H1 (cell line): ENCODE measurements around the gene CRB2. TPM values are rescaled to one million over a fixed set of nuclear protein-coding genes. Genes with fewer than 3 reads are reported as not detected.

Experiments used
- CTCF ChIA-PET: fragments of 300-600 bp; sonication (Branson Sonifier 250); formaldehyde crosslinking; loops from one replicate; lab custom pipeline; 2021; ENCODE audit not compliant: partially characterized antibody; lab: Charles Lee
- POLR2A ChIA-PET: fragments of 300-600 bp; sonication (Branson Sonifier 250); formaldehyde crosslinking; loops from one replicate; lab custom pipeline; 2021; ENCODE audit warnings: inconsistent platforms; ENCODE audit not compliant: partially characterized antibody; lab: Charles Lee
- DNase-seq, 2 experiments: peaks; one replicate each; pipeline versions ENCODE4 v3.0.0 to v3.0.0-alpha.2; 2010 to 2022; ENCODE audit warnings: low spot score in 2 of 2, low read depth in 1 of 2, mixed read lengths in 1 of 2
- FAIRE-seq: peaks from 2 replicates; lab custom pipeline; 2011; peaks lifted over from hg19 to GRCh38; lab: Jason Lieb, UNC
- H2AFZ ChIP-seq: 2 replicates; pipeline ENCODE4 v1.8.1; 2012; ENCODE audit warnings: low read length, inconsistent platforms
- H2AK5ac ChIP-seq: 2 replicates; pipeline ENCODE4 v1.6.1; 2013; ENCODE audit warnings: low read depth, low read length
- H2BK120ac ChIP-seq: replicated peaks from 2 replicates; pipeline ENCODE3; 2013; ENCODE audit warnings: low read depth, low read length, inconsistent platforms
- H2BK12ac ChIP-seq: 2 replicates; pipeline ENCODE4 v1.6.1; 2013; ENCODE audit warnings: low read depth, low read length
- H2BK15ac ChIP-seq: 2 replicates; pipeline ENCODE4 v1.6.1; 2013; ENCODE audit warnings: low read length
- H2BK20ac ChIP-seq: 2 replicates; pipeline ENCODE4 v1.6.1; 2013; ENCODE audit warnings: low read length
- H2BK5ac ChIP-seq: 2 replicates; pipeline ENCODE4 v1.6.1; 2013; ENCODE audit warnings: low read depth, low read length
- H3K14ac ChIP-seq: 2 replicates; pipeline ENCODE4 v1.6.1; 2013; ENCODE audit warnings: inconsistent platforms; ENCODE audit not compliant: insufficient read length
- H3K18ac ChIP-seq: 2 replicates; pipeline ENCODE4 v1.6.1; 2013; ENCODE audit warnings: low read length; ENCODE audit errors: extremely low read depth
- H3K23ac ChIP-seq: 2 replicates; pipeline ENCODE4 v1.6.1; 2013; ENCODE audit warnings: inconsistent platforms; ENCODE audit not compliant: insufficient read length
- H3K23me2 ChIP-seq: 2 replicates; pipeline ENCODE4 v1.6.1; 2013; ENCODE audit warnings: low read depth, low read length
- H3K27ac ChIP-seq: 2 replicates; pipeline ENCODE4 v1.6.1; 2011; ENCODE audit warnings: low read depth, low read length, inconsistent platforms
- H3K27me3 ChIP-seq, 4 experiments: replicated peaks in 1 of 4; 1 replicate in 1 of 4; 2 replicates in 3 of 4; pipeline versions ENCODE4 v1.6.1 to v1.8.1; 2011 to 2013; ENCODE audit warnings: low read length in 3 of 4, mild to moderate bottlenecking in 3 of 4, inconsistent platforms in 2 of 4, mixed read lengths in 2 of 4, moderate library complexity in 1 of 4; ENCODE audit not compliant: control insufficient read depth in 3 of 4, insufficient read depth in 3 of 4; ENCODE audit errors: extremely low read depth in 1 of 4
- H3K36me3 ChIP-seq, 4 experiments: 2 replicates each; pipeline versions ENCODE4 v1.6.1 to v1.8.1; 2011 to 2013; ENCODE audit warnings: mild to moderate bottlenecking in 4 of 4, low read length in 3 of 4, moderate library complexity in 2 of 4, control low read depth in 1 of 4, inconsistent platforms in 1 of 4; ENCODE audit not compliant: insufficient read depth in 4 of 4, control insufficient read depth in 2 of 4
- H3K4ac ChIP-seq: replicated peaks from 2 replicates; pipeline ENCODE3; 2013; ENCODE audit warnings: low read length, low read depth, mixed read lengths, inconsistent platforms; ENCODE audit not compliant: insufficient read length
- H3K4me1 ChIP-seq, 4 experiments: replicated peaks in 1 of 4; 1 replicate in 1 of 4; 2 replicates in 3 of 4; pipeline versions ENCODE4 v1.6.1 to v1.8.1; 2011 to 2013; ENCODE audit warnings: low read length in 3 of 4, inconsistent platforms in 2 of 4, mixed read lengths in 1 of 4; ENCODE audit not compliant: insufficient read depth in 4 of 4, control insufficient read depth in 3 of 4
- H3K4me2 ChIP-seq, 2 experiments: 2 replicates each; pipeline versions ENCODE4 v1.6.1 to v1.8.1; 2011 to 2013; ENCODE audit warnings: low read depth in 2 of 2, low read length in 2 of 2, control low read depth in 1 of 2, inconsistent platforms in 1 of 2, mild to moderate bottlenecking in 1 of 2; ENCODE audit not compliant: insufficient read depth in 1 of 2
- H3K4me3 ChIP-seq, 4 experiments: fragments of 200-600, 300-600 bp in 1 of 4; sonication (generic), shearing (Covaris generic), sonication (Bioruptor Twin) in 1 of 4; 2 replicates each; pipeline versions ENCODE4 v1.5.1 to v1.8.1; 2011 to 2016; ENCODE audit warnings: low read length in 4 of 4, low read depth in 3 of 4, control low read depth in 2 of 4, inconsistent platforms in 2 of 4, mild to moderate bottlenecking in 2 of 4, mixed read lengths in 1 of 4, moderate library complexity in 1 of 4; ENCODE audit not compliant: insufficient read depth in 2 of 4; ENCODE audit errors: extremely low read depth in 1 of 4
- H3K56ac ChIP-seq: replicated peaks from 2 replicates; pipeline ENCODE3; 2013; ENCODE audit warnings: low read depth, mild to moderate bottlenecking, mixed read lengths, low read length, inconsistent platforms; ENCODE audit not compliant: insufficient read length
- H3K79me1 ChIP-seq: 2 replicates; pipeline ENCODE4 v1.6.1; 2013; ENCODE audit warnings: low read depth, low read length, control low read depth
- H3K79me2 ChIP-seq, 2 experiments: 2 replicates each; pipeline versions ENCODE4 v1.6.1 to v1.8.1; 2012 to 2013; ENCODE audit warnings: low read length in 2 of 2, mild to moderate bottlenecking in 2 of 2, inconsistent platforms in 1 of 2; ENCODE audit not compliant: insufficient read depth in 2 of 2, control insufficient read depth in 1 of 2
- H3K9ac ChIP-seq, 4 experiments: replicated peaks in 1 of 4; 1 replicate in 1 of 4; 2 replicates in 3 of 4; pipeline versions ENCODE4 v1.6.1 to v1.8.1; 2011 to 2013; ENCODE audit warnings: low read depth in 3 of 4, low read length in 3 of 4, control low read depth in 2 of 4, mild to moderate bottlenecking in 2 of 4, moderate library complexity in 2 of 4, inconsistent platforms in 1 of 4; ENCODE audit errors: extremely low read depth in 1 of 4
- H3K9me3 ChIP-seq, 2 experiments: 2 replicates each; pipeline versions ENCODE4 v1.6.1 to v1.8.1; 2012 to 2013; ENCODE audit warnings: mild to moderate bottlenecking in 2 of 2, moderate library complexity in 2 of 2, control low read depth in 1 of 2, inconsistent platforms in 1 of 2, low read depth in 1 of 2, low read length in 1 of 2, mixed read lengths in 1 of 2; ENCODE audit not compliant: insufficient read depth in 2 of 2
- H4K20me1 ChIP-seq, 2 experiments: replicated peaks in 1 of 2; 2 replicates each; pipeline versions ENCODE3 to v1.8.1; 2011 to 2013; ENCODE audit warnings: inconsistent platforms in 2 of 2, low read length in 2 of 2, mild to moderate bottlenecking in 1 of 2; ENCODE audit not compliant: insufficient read depth in 2 of 2, control insufficient read depth in 1 of 2
- H4K5ac ChIP-seq: 2 replicates; pipeline ENCODE4 v1.6.1; 2013; ENCODE audit warnings: low read length, low read depth, mixed read lengths, inconsistent platforms; ENCODE audit not compliant: insufficient read length
- H4K8ac ChIP-seq: 2 replicates; pipeline ENCODE4 v1.8.0; 2013; ENCODE audit warnings: mild to moderate bottlenecking, moderate library complexity, low read length, inconsistent platforms; ENCODE audit not compliant: insufficient read depth; ENCODE audit errors: extremely low read depth
- H4K91ac ChIP-seq: replicated peaks from 2 replicates; pipeline ENCODE3; 2013; ENCODE audit warnings: low read length, mixed read lengths, inconsistent platforms; ENCODE audit not compliant: insufficient read length
- CTBP2 ChIP-seq: IDR thresholded peaks from 2 replicates; pipeline ENCODE4 v1.7.0; 2011; ENCODE audit warnings: borderline replicate concordance, mild to moderate bottlenecking, moderate library complexity, mixed read lengths, low read length; ENCODE audit not compliant: insufficient read depth, insufficient read length
- HDAC6 ChIP-seq: IDR thresholded peaks from one replicate; pipeline ENCODE4 v1.7.1; 2012; ENCODE audit warnings: low read depth, mild to moderate bottlenecking, inconsistent platforms, low read length, moderate library complexity
- JUN ChIP-seq: IDR thresholded peaks from 2 replicates; pipeline ENCODE4 v1.6.1; 2011; ENCODE audit warnings: low read depth, mild to moderate bottlenecking, improper control_type of control experiment, low read length
- KDM4A ChIP-seq: IDR thresholded peaks from one replicate; pipeline ENCODE4 v1.7.1; 2012; ENCODE audit warnings: low read depth, mild to moderate bottlenecking, moderate library complexity, low read length, inconsistent platforms; ENCODE audit not compliant: severe bottlenecking
- MAFK ChIP-seq: IDR thresholded peaks from 2 replicates; pipeline ENCODE4 v1.6.1; 2012; ENCODE audit warnings: low read depth, mild to moderate bottlenecking, improper control_type of control experiment, low read length
- POLR2AphosphoS5 ChIP-seq: IDR thresholded peaks from 2 replicates; pipeline ENCODE4 v1.6.1; 2011; ENCODE audit warnings: low read depth, low read length
- RFX5 ChIP-seq: IDR thresholded peaks from 2 replicates; pipeline ENCODE4 v1.6.1; 2011; ENCODE audit warnings: low read depth, low read length, improper control_type of control experiment, borderline replicate concordance
- TAF7 ChIP-seq: optimal IDR thresholded peaks from 2 replicates; pipeline ENCODE3; 2011; ENCODE audit warnings: low read depth, mild to moderate bottlenecking, inconsistent platforms, low read length, moderate library complexity, borderline replicate concordance
- WGBS, 2 experiments: shearing (Covaris generic) in 1 of 2; methylation state at CpG; one replicate each; pipeline versions ENCODE4 v1.1.6 to v1.1.7; 2013 to 2015; ENCODE audit warnings: low lambda C conversion rate in 2 of 2, mixed read lengths in 2 of 2, inconsistent platforms in 1 of 2, low coverage in 1 of 2, missing lambda C conversion rate in 1 of 2; ENCODE audit not compliant: insufficient replicate concordance in 2 of 2, insufficient coverage in 1 of 2, insufficient read length in 1 of 2; ENCODE audit errors: extremely low coverage in 1 of 2, missing lambda C conversion rate in 1 of 2; 5-methylcytosine and 5-hydroxymethylcytosine counted together
- polyA plus RNA-seq, 7 experiments: library from polyadenylated mRNA; depleted of rRNA in 3 of 7; stranded (reverse) in 5 of 7; unstranded in 2 of 7; fragments of >200 nt in 5 of 7; fragments of 200-250 nt in 2 of 7; gene quantifications; 1 replicate in 5 of 7; 2 replicates in 1 of 7; 4 replicates in 1 of 7; pipeline versions ENCODE4 v1.2.1 to v1.2.3, GENCODE V29; 2011 to 2013; ENCODE audit warnings: missing spikeins in 2 of 7, mixed read lengths in 2 of 7
- total RNA-seq: library from RNA; stranded (reverse); fragmentation: NEBNext Ultra II Directional; extraction: Animal tissue kit (Norgen Biotek cat#: 25700); gene quantifications from 2 replicates; pipeline ENCODE4 v1.2.1, GENCODE V29; 2021
- TF ChIP-seq, protein P1 (sequence below): IDR thresholded peaks from 2 replicates; pipeline ENCODE4 v1.6.1; 2011; ENCODE audit warnings: low read depth, mild to moderate bottlenecking, low read length; ENCODE audit not compliant: insufficient read depth
- TF ChIP-seq, protein P2 (sequence below): IDR thresholded peaks from 2 replicates; pipeline ENCODE4 v1.6.1; 2012; ENCODE audit warnings: inconsistent platforms

The CRB2 gene
- total and polyA plus RNA-seq, 2 of the 8 experiments (the other 6 are each of a cell fraction or from before 2014, with no cell fraction given) = 4.0 to 8.4 TPM

DNA sequence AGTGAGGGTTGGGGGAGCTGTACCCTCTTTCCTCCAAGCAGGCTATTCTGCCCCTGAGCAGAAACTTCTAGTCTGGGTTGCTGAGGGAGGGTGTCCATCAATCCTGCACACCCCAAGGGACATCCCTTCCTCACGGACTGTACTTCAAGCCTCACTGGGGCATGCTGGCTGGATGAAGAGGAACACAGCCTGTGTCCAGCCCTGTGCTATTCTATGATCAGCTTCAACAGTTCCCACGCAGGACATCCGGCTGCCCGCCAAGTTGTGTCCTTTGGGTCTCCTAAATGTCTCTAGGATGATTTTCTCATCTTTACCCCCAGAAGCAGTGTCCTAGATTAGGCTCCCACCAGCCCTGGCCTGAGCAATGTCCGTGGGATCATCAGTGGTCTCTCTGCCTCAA is 68.1 kb downstream of the CRB2 start:
- H3K27ac ChIP-seq = no peak overlapping the region
- H2BK5ac ChIP-seq = no peak overlapping the region
- H3K56ac ChIP-seq = no peak overlapping the region
- H4K91ac ChIP-seq = no peak overlapping the region
- H2BK20ac ChIP-seq = no peak overlapping the region
- no peak overlapping the region for H3K4me3 ChIP-seq
- H4K5ac ChIP-seq = no peak overlapping the region
- no peak overlapping the region for H2AFZ ChIP-seq
- H3K9ac ChIP-seq = no peak overlapping the region
- no peak overlapping the region for H3K23ac ChIP-seq
- DNase-seq (no peak), FAIRE-seq (no peak)
- no peak overlapping the region for H3K18ac ChIP-seq
- no peak overlapping the region for H3K4me2 ChIP-seq
- H2BK12ac ChIP-seq = no peak overlapping the region; the same call in 1 of the 2 replicates
- H2BK15ac ChIP-seq = peak overlapping the region; percentile 6; the same call in 1 of the 2 replicates
- ChIA-PET CTCF (interaction anchor here (0.6 to 5.9 kb wide), 6 partner anchors 8 to 614 kb away, joined by 3 to 64 read pairs (median 6); no protein-coding TSS in a partner anchor), POLR2A (interaction anchor here (0.7 kb wide), 1 partner anchor 8 kb away, joined by 4 read pairs; no protein-coding TSS in a partner anchor)
- no peaks in the 10 kb centered on the region for H3K9me3 ChIP-seq
- no peaks in the 10 kb centered on the region for H4K20me1 ChIP-seq
- H3K4ac ChIP-seq = no peak overlapping the region
- no peak overlapping the region for H4K8ac ChIP-seq
- no peaks in the 10 kb centered on the region for H3K23me2 ChIP-seq
- WGBS, 2 experiments = 93% methylated on average over 5 of the region's 5 CpGs; no CpG with 5 or more reads in 1 of the 2 experiments
- TF ChIP-seq JUN (no peak), MAFK (no peak), TAF7 (no peak), KDM4A (no peak), RFX5 (no peak), POLR2AphosphoS5 (no peak), HDAC6 (no peak), CTBP2 (no peak)
- TF ChIP-seq, protein P1, sequence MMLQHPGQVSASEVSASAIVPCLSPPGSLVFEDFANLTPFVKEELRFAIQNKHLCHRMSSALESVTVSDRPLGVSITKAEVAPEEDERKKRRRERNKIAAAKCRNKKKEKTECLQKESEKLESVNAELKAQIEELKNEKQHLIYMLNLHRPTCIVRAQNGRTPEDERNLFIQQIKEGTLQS = no peak
- TF ChIP-seq, protein P2, sequence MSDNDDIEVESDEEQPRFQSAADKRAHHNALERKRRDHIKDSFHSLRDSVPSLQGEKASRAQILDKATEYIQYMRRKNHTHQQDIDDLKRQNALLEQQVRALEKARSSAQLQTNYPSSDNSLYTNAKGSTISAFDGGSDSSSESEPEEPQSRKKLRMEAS = no peak
- no peak overlapping the region for H3K14ac ChIP-seq
- H3K4me1 ChIP-seq = peaks cover 5 to 14% (median 11%) of the 10 kb centered on the region in 4 experiments
- no peaks in the 10 kb centered on the region for H3K79me1 ChIP-seq
- no peak overlapping the region for H2BK120ac ChIP-seq
- no peak overlapping the region for H2AK5ac ChIP-seq
- no peaks in the 10 kb centered on the region for H3K79me2 ChIP-seq
- no peaks in the 10 kb centered on the region for H3K27me3 ChIP-seq
- no peaks in the 10 kb centered on the region for H3K36me3 ChIP-seq
